K562 (cell line): Measurements from ENCODE around the gene MAGI2. TPM values are rescaled to one million over a fixed set of nuclear protein-coding genes. Genes with fewer than 3 reads are reported as not detected.

Experiments used
- ATAC-seq: fragments of 200-7000 bp; cut with Tn5 transposase; 3 replicates; pipeline ENCODE4 v1.9.1; 2020; ENCODE audit warnings: moderate library complexity
- BruUV-seq: library from RNA; stranded (reverse); fragments of 400-500 nt; replicated peaks from 2 replicates; lab custom pipeline; 2021; lab: Mats Ljungman, UMichigan
- CTCF ChIA-PET: fragments of 300-600 bp; formaldehyde crosslinking; extraction: SDS; loops from one replicate; lab custom pipeline; 2021; ENCODE audit warnings: low intra/inter-chr PET ratio; lab: Yijun Ruan, JAX
- POLR2A ChIA-PET: fragments of 300-600, 350-650 bp; sonication (Branson Sonifier 250); formaldehyde crosslinking; extraction: SDS; loops from one replicate; lab custom pipeline; 2021; ENCODE audit warnings: antibody characterized with exemption, inconsistent platforms; lab: Yijun Ruan, JAX
- DNase-seq, 4 experiments: peaks; one replicate each; pipeline versions ENCODE4 v3.0.0 to v3.0.0-alpha.2; 2011 to 2018; ENCODE audit warnings: low spot score in 3 of 4, mixed read lengths in 3 of 4; ENCODE audit errors: extremely low read depth in 1 of 4
- FAIRE-seq: peaks from 2 replicates; lab custom pipeline; 2011; peaks lifted over from hg19 to GRCh38; lab: Jason Lieb, UNC
- H2AFZ ChIP-seq: 2 replicates; pipeline ENCODE4 v1.6.0; 2011; ENCODE audit warnings: low read depth, low read length, control low read depth, inconsistent platforms
- H3K27ac ChIP-seq: fragments of 200-600 bp; 3 replicates; pipeline ENCODE4 v1.8.0; 2011; ENCODE audit warnings: low read depth, mild to moderate bottlenecking, control low read depth, inconsistent platforms, low read length, moderate library complexity, mixed read lengths; ENCODE audit errors: extremely low read depth
- H3K27me3 ChIP-seq, 2 experiments: fragments of 300-600 bp in 1 of 2; 2 replicates in 1 of 2; 3 replicates in 1 of 2; pipeline versions ENCODE4 v1.6.0 to v1.8.0; 2011; ENCODE audit warnings: inconsistent platforms in 2 of 2, low read length in 2 of 2, mild to moderate bottlenecking in 1 of 2, mixed read lengths in 1 of 2, moderate library complexity in 1 of 2; ENCODE audit not compliant: control insufficient read depth in 2 of 2, insufficient read depth in 2 of 2
- H3K36me3 ChIP-seq: fragments of 300-600 bp; 3 replicates; pipeline ENCODE4 v1.8.0; 2011; ENCODE audit warnings: mild to moderate bottlenecking, low read length, inconsistent platforms; ENCODE audit not compliant: control insufficient read depth, insufficient read depth
- H3K4me1 ChIP-seq, 2 experiments: fragments of 200-600 bp in 1 of 2; replicated peaks in 1 of 2; 2 replicates in 1 of 2; 3 replicates in 1 of 2; pipeline versions ENCODE4 v1.5.1 to v1.8.0; 2011; ENCODE audit warnings: inconsistent platforms in 2 of 2, low read length in 2 of 2, mild to moderate bottlenecking in 1 of 2, mixed read lengths in 1 of 2, moderate library complexity in 1 of 2; ENCODE audit not compliant: control insufficient read depth in 2 of 2, insufficient read depth in 2 of 2
- H3K4me2 ChIP-seq: 2 replicates; pipeline ENCODE4 v1.6.1; 2011; ENCODE audit warnings: low read length, control low read depth, inconsistent platforms, mixed read lengths; ENCODE audit not compliant: insufficient read depth
- H3K4me3 ChIP-seq: fragments of 200-600 bp; sonication (generic), shearing (Covaris generic); 2 replicates; pipeline ENCODE4 v1.5.1; 2016; ENCODE audit warnings: control low read depth, inconsistent platforms
- H3K79me2 ChIP-seq: fragments of 200-600 bp; 3 replicates; pipeline ENCODE4 v1.8.0; 2011; ENCODE audit warnings: low read length, inconsistent platforms; ENCODE audit not compliant: control insufficient read depth, insufficient read depth
- H3K9ac ChIP-seq, 2 experiments: 2 replicates each; pipeline versions ENCODE4 v1.6.0 to v1.6.1; 2011; ENCODE audit warnings: low read depth in 2 of 2, low read length in 2 of 2, control low read depth in 1 of 2, inconsistent platforms in 1 of 2, mild to moderate bottlenecking in 1 of 2, mixed read lengths in 1 of 2; ENCODE audit not compliant: insufficient read depth in 1 of 2
- H3K9me1 ChIP-seq: one replicate; pipeline ENCODE4 v1.6.0; 2011; ENCODE audit warnings: inconsistent platforms, mild to moderate bottlenecking, low read length, moderate library complexity; ENCODE audit not compliant: control insufficient read depth, insufficient read depth
- H3K9me3 ChIP-seq: replicated peaks from 2 replicates; pipeline ENCODE4 v1.5.1; 2011; ENCODE audit warnings: low read depth, low read length, inconsistent platforms; ENCODE audit not compliant: control insufficient read depth, insufficient read depth
- H4K20me1 ChIP-seq: replicated peaks from 2 replicates; pipeline ENCODE4 v1.6.1; 2011; ENCODE audit warnings: low read length, inconsistent platforms, mixed read lengths; ENCODE audit not compliant: control insufficient read depth, insufficient read depth
- AFF1 ChIP-seq, 2 experiments: fragments of 450-650 bp; IDR thresholded peaks; 2 replicates each; pipeline ENCODE4 v1.6.1; 2018; ENCODE audit warnings: mild to moderate bottlenecking in 2 of 2, low read depth in 1 of 2; ENCODE audit not compliant: partially characterized antibody in 2 of 2
- FOXA1 ChIP-seq: fragments of 450-650 bp; IDR thresholded peaks from 2 replicates; pipeline ENCODE4 v1.6.1; 2016; ENCODE audit warnings: mild to moderate bottlenecking, borderline replicate concordance
- HDAC1 ChIP-seq, 2 experiments: fragments of 450-650 bp; IDR thresholded peaks; 2 replicates each; pipeline ENCODE4 v1.6.1; 2016 to 2017; ENCODE audit warnings: inconsistent platforms in 1 of 2, mild to moderate bottlenecking in 1 of 2, moderate library complexity in 1 of 2
- HNRNPUL1 ChIP-seq: fragments of 200-400 bp; formaldehyde crosslinking; IDR thresholded peaks from 2 replicates; pipeline ENCODE4 v1.6.1; 2017; ENCODE audit warnings: low read length
- ILF3 ChIP-seq: fragments of 450-650 bp; IDR thresholded peaks from 2 replicates; pipeline ENCODE4 v1.6.1; 2018; ENCODE audit warnings: antibody characterized with exemption, mild to moderate bottlenecking, moderate library complexity, borderline replicate concordance
- KDM2B ChIP-seq: fragments of 250-450 bp; sonication (Bioruptor Pico); IDR thresholded peaks from 2 replicates; pipeline ENCODE4 v1.8.0; 2021; ENCODE audit warnings: mild to moderate bottlenecking, moderate library complexity
- MEF2D ChIP-seq: conservative IDR thresholded peaks from 2 replicates; pipeline ENCODE4 v1.6.1; 2016; ENCODE audit warnings: low read depth, missing genetic modification characterization, missing compliant biosample characterization
- MIER1 ChIP-seq: fragments of 450-650 bp; IDR thresholded peaks from 2 replicates; pipeline ENCODE4 v1.6.1; 2016; ENCODE audit warnings: antibody characterized with exemption, mild to moderate bottlenecking, low read depth
- NFATC3 ChIP-seq: fragments of 450-650 bp; IDR thresholded peaks from 2 replicates; pipeline ENCODE4 v1.6.1; 2017; ENCODE audit warnings: mild to moderate bottlenecking
- NFE2 ChIP-seq: IDR thresholded peaks from 2 replicates; pipeline ENCODE4 v1.6.1; 2014; ENCODE audit warnings: antibody characterized with exemption, low read depth
- POLR2H ChIP-seq: IDR thresholded peaks from 2 replicates; pipeline ENCODE4 v1.6.1; 2016; ENCODE audit warnings: missing genetic modification characterization, low read depth, mild to moderate bottlenecking, control low read depth, missing compliant biosample characterization, moderate library complexity
- POLR3A ChIP-seq: IDR thresholded peaks from 2 replicates; pipeline ENCODE4 v1.6.1; 2011; ENCODE audit warnings: borderline replicate concordance, mild to moderate bottlenecking, moderate library complexity; ENCODE audit not compliant: insufficient read length, insufficient read depth; ENCODE audit errors: extremely low read depth
- SMAD2 ChIP-seq: fragments of 150-350 bp; IDR thresholded peaks from 2 replicates; pipeline ENCODE4 v1.6.1; 2014; ENCODE audit warnings: low read depth, mild to moderate bottlenecking, low read length
- ZBTB7A ChIP-seq: IDR thresholded peaks from 2 replicates; pipeline ENCODE4 v1.6.1; 2011; ENCODE audit warnings: low read depth, mild to moderate bottlenecking, low read length, moderate library complexity, borderline replicate concordance; ENCODE audit not compliant: control insufficient read depth
- ZNF134 ChIP-seq: fragments of 250-450 bp; sonication (Bioruptor Pico); conservative IDR thresholded peaks from 2 replicates; pipeline ENCODE4 v1.4.0; 2020
- ZNF354B ChIP-seq: fragments of 250-450 bp; sonication (Bioruptor Pico); IDR thresholded peaks from 2 replicates; pipeline ENCODE4 v1.4.0; 2020
- ZNF639 ChIP-seq, 2 experiments: fragments of 200-800 bp in 1 of 2; sonication (Bioruptor generic) in 1 of 2; sonication (generic) in 1 of 2; formaldehyde crosslinking in 1 of 2; IDR thresholded peaks in 1 of 2; conservative IDR thresholded peaks in 1 of 2; 2 replicates each; pipeline versions ENCODE4 v1.5.0 to v1.6.1; 2016 to 2020; ENCODE audit warnings: missing compliant biosample characterization in 1 of 2, missing genetic modification characterization in 1 of 2, missing genetic modification reagents in 1 of 2
- WGBS: fragments of 100-300 bp; shearing (Covaris generic); methylation state at CpG from one replicate; pipeline ENCODE4 v1.1.6; 2016; ENCODE audit warnings: low coverage, mixed read lengths; ENCODE audit not compliant: insufficient coverage; ENCODE audit errors: missing lambda C conversion rate; 5-methylcytosine and 5-hydroxymethylcytosine counted together
- in situ Hi-C: fragments of 300-500 bp; cut with MboI; formaldehyde crosslinking; loops from 4 replicates; pipeline ENCODE4 v1.15.0; 2018; ENCODE audit warnings: inconsistent platforms, mixed read lengths
- intact Hi-C: fragments of 100-400 bp; cut with micrococcal nuclease; formaldehyde crosslinking; loops from 2 replicates; pipeline ENCODE4 v1.14.2; 2022
- polyA plus RNA-seq, 8 experiments: library from polyadenylated mRNA; depleted of rRNA in 4 of 8; stranded (reverse) in 5 of 8; unstranded in 3 of 8; fragments of >200 nt; fragmentation: Nextera tagmentation in 2 of 8; fragmentation: Illumina TruSeq in 1 of 8; extraction: Ambion mirVana in 2 of 8; extraction: Trizol in 1 of 8; gene quantifications; 2 replicates each; pipeline versions ENCODE4 v1.2.1 to v1.2.3, GENCODE V29; 2011 to 2014; ENCODE audit warnings: inconsistent platforms in 1 of 8, missing spikeins in 1 of 8
- total RNA-seq, 7 experiments: library from RNA; depleted of rRNA in 6 of 7; stranded (reverse); fragments of >200 nt in 6 of 7; fragmentation: Illumina TruSeq in 2 of 7; extraction: Trizol in 2 of 7; gene quantifications; 2 replicates each; pipeline versions ENCODE4 v1.2.1 to v1.2.3, GENCODE V29; 2011 to 2021; ENCODE audit warnings: low replicate concordance in 1 of 7

Gene MAGI2
- total and polyA plus RNA-seq, 9 of the 15 experiments (the other 6 are each of a cell fraction or from before 2014, with no cell fraction given) = 0.27 to 1.4 (median 0.70) TPM

GRCh38 chr7:78148166-78148894 lies 1305.1 kb downstream of the MAGI2 start:
- intact Hi-C loops = no loop called here
- Histone ChIP-seq H3K4me1 (no peaks in the 10 kb centered on the region), H3K79me2 (no peaks in the 10 kb centered on the region), H3K27me3 (no peaks in the 10 kb centered on the region), H2AFZ (no peak overlapping the region), H4K20me1 (no peaks in the 10 kb centered on the region), H3K9me1 (no peaks in the 10 kb centered on the region), H3K36me3 (no peaks in the 10 kb centered on the region), H3K4me3 (no peak overlapping the region), H3K9me3 (no peaks in the 10 kb centered on the region), H3K4me2 (no peak overlapping the region), H3K27ac (no peak overlapping the region), H3K9ac (no peak overlapping the region)
- TF ChIP-seq HNRNPUL1 (no peak), ILF3 (no peak), POLR3A (no peak), NFATC3 (no peak), MIER1 (no peak), NFE2 (no peak), ZNF639 (CRISPR knock-in tag; conservative IDR thresholded peaks at IDR 0.05 in 1 of 2, IDR thresholded peaks at IDR 0.05 in 1 of 2) (no peak), AFF1 (IDR thresholded peaks at IDR 0.05; ENCODE audit: low read depth in 1 of 2, partially characterized antibody in 2 of 2) (no peak), ZNF354B (CRISPR knock-in tag) (no peak), POLR2H (tag) (no peak), HDAC1 (IDR thresholded peaks at IDR 0.05) (no peak), FOXA1 (no peak), ZNF134 (CRISPR knock-in tag) (no peak), ZBTB7A (no peak), KDM2B (CRISPR knock-in tag) (no peak), MEF2D (no peak), SMAD2 (no peak)
- ChIA-PET POLR2A (interaction anchor here (0.6 kb wide), 1 partner anchor 96 kb away, joined by 3 read pairs; no protein-coding TSS in a partner anchor), CTCF (no interaction called here)
- in situ Hi-C loops = no loop called here
- no peak for ATAC-seq
- no TSS peak for BruUV-seq
- FAIRE-seq = no peak
- no peak for DNase-seq
- 0% methylated on average over 1 of the region's 1 CpG for WGBS
